GM23338 (cell line): Measurements from ENCODE around the gene PIK3C2B.

ENCODE experiments used
- CTCF ChIP-seq, 2 experiments: fragments of 200-600 bp in 1 of 2; sonication (generic) in 1 of 2; conservative IDR thresholded peaks; 2 replicates each; pipeline versions ENCODE4 v1.5.1 to v1.6.1; 2016 to 2017; ENCODE audit warnings: antibody characterized with exemption in 2 of 2, low read depth in 2 of 2, mild to moderate bottlenecking in 2 of 2, moderate library complexity in 1 of 2
- EZH2 ChIP-seq: fragments of 200-600 bp; sonication (generic); IDR thresholded peaks from one replicate; pipeline ENCODE4 v1.8.0; 2017; ENCODE audit warnings: antibody characterized with exemption, mild to moderate bottlenecking, low read depth; ENCODE audit not compliant: unreplicated experiment
- NANOG ChIP-seq: IDR thresholded peaks from 2 replicates; pipeline ENCODE4 v1.6.1; 2016; ENCODE audit warnings: antibody characterized with exemption, borderline replicate concordance

GRCh38 chr1:204448991-204449677, 45.5 kb downstream of the PIK3C2B start:
- TF ChIP-seq CTCF (conservative IDR thresholded peaks at IDR 0.05; ENCODE audit: low read depth in 2 of 2) (no peak), EZH2 (no peak), NANOG (no peak)
